Measurements from ENCODE around the gene EIF4G3.

The EIF4G3 gene

GRCh38 chr1:20983297-20983889 lies 193.3 kb downstream of the EIF4G3 start:
- no peak for DNase-seq

GRCh38 chr1:20982316-20982715 lies 194.4 kb downstream of the EIF4G3 start:
- DNase-seq, result no peak

GRCh38 chr1:20981915-20982314 lies 194.8 kb downstream of the EIF4G3 start:
- peak; percentile 4 for DNase-seq

- no peak for DNase-seq
These were observed 196.6 kb downstream of the EIF4G3 start for GRCh38 chr1:20980051-20980450.

- no peak for DNase-seq
These were observed 198.3 kb downstream of the EIF4G3 start for GRCh38 chr1:20978413-20978812.

- DNase-seq, result no peak
These were observed 201.0 kb downstream of the EIF4G3 start for GRCh38 chr1:20975668-20976067.

- no peak for DNase-seq
These were observed 201.7 kb downstream of the EIF4G3 start for GRCh38 chr1:20974951-20975350.

- DNase-seq, result no peak
These were observed 202.6 kb downstream of the EIF4G3 start for GRCh38 chr1:20974069-20974468.

- DNase-seq, result no peak
These were observed 203.8 kb downstream of the EIF4G3 start for GRCh38 chr1:20972855-20973254.

GRCh38 chr1:20964540-20965484 lies 211.9 kb downstream of the EIF4G3 start:
- DNase-seq, result no peak

GRCh38 chr1:20962576-20963258 lies 214.0 kb downstream of the EIF4G3 start:
- DNase-seq, result no peak

GRCh38 chr1:20958430-20958829 lies 218.3 kb downstream of the EIF4G3 start:
- DNase-seq, result no peak

- no peak for DNase-seq
These were observed 220.4 kb downstream of the EIF4G3 start for GRCh38 chr1:20956272-20956671.

GRCh38 chr1:20950679-20951078 lies 226.0 kb downstream of the EIF4G3 start:
- DNase-seq, result no peak

GRCh38 chr1:20949871-20950590 lies 226.7 kb downstream of the EIF4G3 start:
- no peak for DNase-seq

GRCh38 chr1:20948101-20948500 lies 228.6 kb downstream of the EIF4G3 start:
- DNase-seq, result no peak

GRCh38 chr1:20947409-20947808 lies 229.3 kb downstream of the EIF4G3 start:
- DNase-seq, result no peak

- DNase-seq, result no peak
These were observed 240.1 kb downstream of the EIF4G3 start for GRCh38 chr1:20936621-20937020.

GRCh38 chr1:20936216-20936615 lies 240.5 kb downstream of the EIF4G3 start:
- no peak for DNase-seq

- DNase-seq, result no peak
These were observed 241.0 kb downstream of the EIF4G3 start for GRCh38 chr1:20935717-20936116.

GRCh38 chr1:20932437-20932977 lies 244.2 kb downstream of the EIF4G3 start:
- peak; percentile 17 for DNase-seq

- DNase-seq, result no peak
These were observed 244.7 kb downstream of the EIF4G3 start for GRCh38 chr1:20931930-20932436.

- no peak for DNase-seq
These were observed 246.3 kb downstream of the EIF4G3 start for GRCh38 chr1:20930427-20930826.
